Measurements from ENCODE around the gene GIGYF2. TPM values are rescaled to one million over a fixed set of nuclear protein-coding genes. Genes with fewer than 3 reads are reported as not detected.

GIGYF2 gene
- total and polyA plus RNA-seq, 2 of the 13 experiments (the other 11 are each of a cell fraction or from before 2014, with no cell fraction given), result 44.9 to 73.5 TPM

GRCh38 chr2:232879618-232880494 lies 182.7 kb downstream of the GIGYF2 start:
- intact Hi-C loops (cut with micrococcal nuclease; ENCODE audit: unreplicated experiment), result no loop called here
- in situ Hi-C loops (cut with HindIII; ENCODE audit: extremely low pct_ligation_motif_present, low pct_unique_long_range_greater_than_20kb), result no loop called here
- H3K79me2 ChIP-seq (ENCODE audit: insufficient read depth, low read length), result peaks cover 36% of the 10 kb centered on the region
- peaks cover 3% of the 10 kb centered on the region; the same call in 1 of the 2 replicates for H4K20me1 ChIP-seq (ENCODE audit: insufficient read depth, low read length)
- DNase-seq (ENCODE audit: low spot score) (no peak), ATAC-seq (no peak; the same call in 2 of the 3 replicates), FAIRE-seq (no peak)
- H3K4me1 ChIP-seq (ENCODE audit: insufficient read depth, low read length), result peaks cover 56% of the 10 kb centered on the region
- H3K27ac ChIP-seq (ENCODE audit: extremely low read length, insufficient read depth, low read length), result peak overlapping the region; percentile 27
- no peak overlapping the region for H3K4me3 ChIP-seq (replicated peaks in 1 of 3; ENCODE audit: insufficient read depth in 1 of 3, low read depth in 2 of 3, low read length in 3 of 3)
- H3K36me3 ChIP-seq (replicated peaks in 1 of 2; ENCODE audit: control insufficient read depth in 1 of 2, insufficient read depth in 2 of 2, low read length in 2 of 2), result peaks cover 0 to 33% of the 10 kb centered on the region in 2 experiments; a peak in 3 of 5 replicates
- ChIA-PET POLR2A (interaction anchor here (1.8 to 5.3 kb wide), 2 partner anchors 19 to 24 kb away, joined by 6 to 35 read pairs; no protein-coding TSS in a partner anchor), CTCF (ENCODE audit: low intra/inter-chr PET ratio, low total read pairs) (no interaction called here)
- no peaks in the 10 kb centered on the region for H3K27me3 ChIP-seq (ENCODE audit: control insufficient read depth in 1 of 2, insufficient read depth in 2 of 2, low read length in 2 of 2)
- WGBS (ENCODE audit: low lambda C conversion rate), result 93% methylated on average over 20 of the region's 21 CpGs
- BruUV-seq (replicated peaks), result no TSS peak
- H3K4me2 ChIP-seq (ENCODE audit: low read depth, low read length), result no peak overlapping the region
- no peak overlapping the region for H3K9ac ChIP-seq (ENCODE audit: insufficient read depth, low read depth, low read length)
- H2AFZ ChIP-seq (ENCODE audit: low read length), result no peak overlapping the region
- no peaks in the 10 kb centered on the region for H3K9me3 ChIP-seq (ENCODE audit: low read length)
- no peak for TF ChIP-seq KMT2A (CRISPR knock-in tag; IDR thresholded peaks at IDR 0.05)
- no peak for TF ChIP-seq ZNF510 (CRISPR knock-in tag; IDR thresholded peaks at IDR 0.05; ENCODE audit: low read depth)
- TF ChIP-seq ZNF772 (CRISPR knock-in tag; IDR thresholded peaks at IDR 0.05), result no peak
- peak; percentile 98 for TF ChIP-seq AGO2 (optimal IDR thresholded peaks at IDR 0.05; ENCODE audit: low read depth, low read length)
- TF ChIP-seq ZBTB34 (CRISPR knock-in tag; IDR thresholded peaks at IDR 0.05), result 0 out of 2 replicates have a peak, but pooled peaks have one; percentile 14
- no peak for TF ChIP-seq ZHX2 (IDR thresholded peaks at IDR 0.05; ENCODE audit: low read depth)
- TF ChIP-seq ZHX2 (CRISPR knock-in tag; IDR thresholded peaks at IDR 0.05; ENCODE audit: borderline replicate concordance), result no peak
- TF ChIP-seq FOXA3 (CRISPR knock-in tag; IDR thresholded peaks at IDR 0.05), result no peak
- no peak for TF ChIP-seq KDM3A (CRISPR knock-in tag; IDR thresholded peaks at IDR 0.05; ENCODE audit: low read depth)
- TF ChIP-seq ERF (CRISPR knock-in tag; IDR thresholded peaks at IDR 0.05), result no peak
- TF ChIP-seq HNRNPLL (IDR thresholded peaks at IDR 0.05; ENCODE audit: low read depth, low read length, poor library complexity, severe bottlenecking), result peak; percentile 30
- TF ChIP-seq FOXP4 (CRISPR knock-in tag; IDR thresholded peaks at IDR 0.05), result no peak
- TF ChIP-seq ZNF616 (CRISPR knock-in tag; IDR thresholded peaks at IDR 0.05; ENCODE audit: low read depth), result no peak
- TF ChIP-seq GABPA (IDR thresholded peaks at IDR 0.05; ENCODE audit: low read depth, low read length), result no peak
- no peak for TF ChIP-seq GABPA (CRISPR knock-in tag; IDR thresholded peaks at IDR 0.05; ENCODE audit: low read depth)
